ENCODE results near the gene MYOM1.
"Not testable (repeated sequence)": the region's sequence is repeated elsewhere in the genome, so short reads cannot be mapped to it uniquely, and the experiment has no call there.

MYOM1 gene

DNA sequence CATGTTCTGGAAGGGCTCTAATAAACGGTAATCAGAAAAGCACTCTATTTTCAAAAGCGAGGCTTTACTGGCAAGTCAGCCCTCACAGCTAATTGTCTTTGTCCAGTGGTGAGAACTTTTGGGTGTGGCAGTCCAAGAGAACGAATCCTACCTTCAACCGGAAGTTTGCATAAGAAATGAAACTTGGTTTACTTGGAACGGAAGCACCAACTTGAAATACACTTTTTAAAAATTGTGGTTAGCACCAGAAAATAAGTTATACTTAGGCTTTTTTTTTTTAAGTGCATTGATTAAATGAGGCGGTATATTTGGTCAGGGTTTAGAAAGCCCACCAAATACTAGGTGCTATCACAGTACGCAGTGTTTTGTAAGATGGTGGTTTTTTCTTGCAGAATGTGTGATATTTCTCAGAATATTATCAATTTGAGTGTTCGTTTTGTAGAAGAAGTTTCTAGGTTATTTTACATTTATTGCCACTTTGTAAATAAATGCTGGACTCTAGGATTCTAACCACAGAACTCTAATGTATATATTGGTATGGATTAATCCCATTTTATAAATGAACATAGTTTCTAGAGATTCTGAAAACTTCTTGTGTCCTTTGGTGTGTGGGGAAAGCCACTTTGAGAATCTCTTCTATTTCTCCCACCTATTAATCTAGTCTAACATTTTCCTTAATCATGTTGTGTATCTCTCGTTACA lies 29.0 kb upstream of the MYOM1 start:
- peak; percentile 69 for DNase-seq

DNA sequence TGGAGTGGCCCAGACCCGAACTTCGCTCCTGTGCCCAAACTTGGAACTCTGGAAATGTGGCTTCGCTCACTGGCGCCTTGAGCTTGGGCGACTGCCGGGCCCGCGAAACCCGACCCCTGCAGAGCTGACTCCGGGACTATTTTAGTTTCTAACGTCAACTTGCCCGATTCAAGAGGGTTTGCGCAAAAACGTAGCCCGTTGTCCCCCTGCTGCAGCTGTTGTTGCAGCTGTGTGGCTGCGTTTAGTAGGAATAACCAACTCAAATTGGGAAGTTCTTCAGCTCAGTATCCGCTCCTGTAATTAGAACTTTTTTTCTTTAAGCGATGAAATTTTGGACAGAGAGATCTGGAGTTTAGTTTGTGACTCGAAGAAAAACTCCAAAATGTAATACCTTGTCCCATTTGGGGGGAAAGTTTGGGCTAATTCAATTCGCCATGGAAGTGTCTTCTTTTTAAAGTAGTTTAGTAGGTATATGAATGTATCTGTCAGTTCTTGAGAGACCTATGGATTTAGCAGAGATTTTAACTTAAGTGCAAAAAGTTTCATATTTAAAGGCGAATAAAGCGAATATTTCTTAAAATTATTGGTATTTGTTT lies 28.4 kb upstream of the MYOM1 start:
- no peak for DNase-seq

DNA sequence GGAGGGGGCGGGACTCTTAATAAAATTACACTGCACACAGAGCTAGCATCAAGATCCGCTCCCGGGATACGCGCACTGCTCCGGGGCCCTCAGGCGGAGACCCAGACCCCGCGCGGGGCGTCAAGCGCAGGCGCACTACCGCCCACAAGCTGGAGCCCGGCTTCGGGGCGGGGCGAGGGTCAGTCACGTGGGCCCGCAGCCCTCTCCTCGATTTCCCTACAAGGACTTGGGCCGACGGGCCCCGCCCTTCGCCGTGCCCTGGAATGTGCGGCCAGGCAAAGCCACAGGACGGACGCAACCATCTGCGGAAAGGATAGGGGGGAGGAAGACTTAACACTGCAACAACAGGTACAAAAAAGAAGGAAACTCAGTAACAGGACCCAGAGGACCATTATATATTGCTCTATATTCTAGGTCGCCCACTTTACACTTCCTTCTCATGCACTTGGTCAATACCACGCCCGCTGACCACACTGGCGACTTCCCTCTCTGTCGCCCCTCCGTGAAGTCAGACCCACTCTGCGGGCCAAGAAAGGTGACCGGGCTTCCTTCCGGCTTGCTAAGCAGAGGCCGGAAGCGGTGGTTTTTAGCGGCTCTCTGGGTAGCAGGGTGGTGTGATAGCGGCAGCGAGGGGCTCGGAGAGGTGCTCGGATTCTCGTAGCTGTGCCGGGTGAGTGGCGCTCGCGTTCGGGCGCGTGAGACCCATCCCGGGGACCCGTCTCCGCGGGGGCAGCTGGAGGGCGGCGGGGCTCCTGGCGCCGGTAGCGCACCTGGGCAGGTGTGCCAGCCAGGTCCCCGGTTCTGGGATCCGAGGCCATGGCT lies 27.7 kb upstream of the MYOM1 start, which contains the start of gene MYL12A:
Gene MYL12A, plus strand, starts transcription at position 562 of the 822 bp plus-strand sequence. CDS start 5,447 bp downstream, outside the sequence.
- DNase-seq, result peak; percentile 94

DNA sequence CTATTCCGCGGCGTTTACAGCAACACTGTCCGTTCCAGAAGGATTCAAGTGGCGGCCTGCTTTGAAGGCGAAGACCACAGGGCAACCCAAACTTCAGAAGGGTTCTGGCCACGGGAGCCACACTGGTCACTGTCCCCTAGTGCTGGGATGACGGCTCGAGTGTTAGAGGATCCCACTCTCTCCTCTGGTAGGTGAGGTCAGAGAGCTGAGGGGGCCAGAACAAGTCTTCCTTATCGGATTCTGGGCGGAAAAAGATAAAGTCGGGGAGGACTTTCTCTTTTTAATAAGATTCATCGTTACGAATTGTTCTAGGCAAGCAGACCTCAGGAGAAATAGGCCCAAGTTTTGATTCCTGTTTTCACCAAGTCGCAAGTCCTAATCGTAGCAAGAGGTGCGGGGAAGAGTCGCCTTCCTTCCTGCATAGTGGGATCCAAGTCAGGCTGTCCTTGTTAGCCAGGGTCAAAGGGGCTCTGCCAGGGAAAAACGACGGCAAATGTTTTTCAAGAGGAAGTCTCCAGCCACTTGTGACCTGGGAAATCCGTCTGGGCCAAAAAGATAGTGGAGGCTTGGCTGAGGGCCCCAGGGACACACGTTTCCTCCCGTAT lies 27.0 kb upstream of the MYOM1 start:
- DNase-seq, result no peak

DNA sequence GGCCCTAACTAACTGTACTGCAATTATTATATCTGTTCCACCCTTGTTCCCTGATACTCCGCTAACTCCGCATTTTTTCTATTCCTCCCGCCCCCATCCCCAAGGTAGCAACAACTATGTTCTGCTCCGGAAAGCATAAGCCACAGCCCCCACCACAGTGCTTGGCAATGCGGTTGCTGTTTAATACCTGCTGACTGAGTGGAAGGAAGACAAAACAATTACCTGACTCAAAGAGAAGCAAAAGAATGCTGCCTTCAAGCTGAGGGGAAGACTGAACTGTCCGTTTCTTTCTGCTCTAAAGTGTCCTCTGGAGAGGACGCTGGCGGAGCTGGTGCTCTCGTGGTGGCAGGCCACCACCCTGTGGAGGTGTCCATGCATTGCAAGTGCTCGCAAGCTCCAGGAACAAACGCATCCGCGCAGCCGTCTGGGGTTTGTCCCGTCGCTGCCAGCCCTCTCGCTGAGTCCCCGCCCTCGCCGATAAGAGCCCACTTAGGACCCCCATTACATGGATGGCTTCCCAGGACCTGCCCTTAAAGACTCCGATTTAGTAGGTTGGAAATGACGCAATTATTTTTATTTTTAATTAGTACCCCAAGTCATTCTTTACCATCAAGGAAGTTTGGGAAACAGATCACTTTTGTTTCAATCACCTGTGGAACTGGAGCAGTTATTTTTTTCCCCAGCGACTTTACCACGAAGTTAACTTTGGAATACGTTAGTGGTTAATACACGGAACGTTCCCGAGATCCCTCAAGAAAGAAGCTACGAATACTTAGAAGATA lies 26.3 kb upstream of the MYOM1 start:
- DNase-seq, result peak; percentile 81

DNA sequence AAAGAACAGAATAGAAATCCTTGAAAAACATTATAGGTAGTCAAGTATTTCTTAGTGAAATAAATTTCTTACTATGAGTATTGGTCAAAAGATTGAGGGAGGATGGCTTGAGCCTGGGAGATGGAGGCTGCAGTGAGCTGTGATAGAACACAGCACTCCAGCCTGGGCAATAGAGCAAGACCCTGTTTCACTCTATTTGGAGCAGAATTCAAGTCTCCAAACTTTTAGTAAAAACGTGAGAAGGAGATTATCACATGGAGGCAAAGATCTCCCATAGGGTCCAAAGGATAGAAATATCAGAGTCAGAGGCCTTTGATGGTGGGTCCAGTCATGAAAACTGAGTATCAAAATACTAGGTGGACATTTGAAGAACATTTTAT lies 25.4 kb upstream of the MYOM1 start:
- DNase-seq, result no peak

DNA sequence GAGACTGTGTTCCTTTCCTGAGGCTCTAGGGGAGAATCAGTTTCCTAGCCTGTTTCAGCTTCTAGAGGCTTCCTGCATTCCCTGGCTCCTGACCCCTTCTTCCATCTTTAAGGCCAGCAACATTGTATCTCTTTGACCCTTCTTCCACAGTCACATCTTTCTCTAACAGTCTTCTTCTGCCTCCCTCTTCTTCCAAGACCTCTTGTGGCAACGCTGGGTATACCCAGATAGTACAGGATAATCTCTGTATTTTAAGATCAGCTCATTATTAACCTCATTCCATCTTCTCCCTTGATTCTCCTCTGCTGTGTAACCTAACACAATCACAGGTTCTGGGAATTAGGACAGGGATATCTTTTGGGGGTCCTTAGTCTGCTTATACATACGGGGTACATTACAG lies 19.0 kb upstream of the MYOM1 start:
- no peak for DNase-seq

DNA sequence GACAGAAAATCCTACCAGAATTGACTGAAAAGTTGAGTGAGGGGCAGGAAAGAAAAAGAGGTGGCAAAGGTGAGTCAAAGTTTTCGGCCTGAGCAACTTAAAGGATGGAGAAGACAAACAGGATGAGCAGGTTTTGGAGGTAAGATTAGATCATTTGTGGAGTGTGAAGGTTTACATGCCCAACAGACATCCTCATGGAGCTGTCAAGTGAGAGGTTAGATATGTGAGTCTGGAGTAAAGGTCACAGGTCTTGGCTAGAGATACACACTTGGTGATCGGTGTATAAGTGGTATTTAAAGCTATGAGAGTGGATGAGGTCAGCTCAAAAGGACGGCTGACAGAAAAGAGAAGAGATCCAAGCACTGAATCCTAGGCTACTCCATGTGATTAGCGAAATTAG lies 16.7 kb upstream of the MYOM1 start:
- no peak for DNase-seq

DNA sequence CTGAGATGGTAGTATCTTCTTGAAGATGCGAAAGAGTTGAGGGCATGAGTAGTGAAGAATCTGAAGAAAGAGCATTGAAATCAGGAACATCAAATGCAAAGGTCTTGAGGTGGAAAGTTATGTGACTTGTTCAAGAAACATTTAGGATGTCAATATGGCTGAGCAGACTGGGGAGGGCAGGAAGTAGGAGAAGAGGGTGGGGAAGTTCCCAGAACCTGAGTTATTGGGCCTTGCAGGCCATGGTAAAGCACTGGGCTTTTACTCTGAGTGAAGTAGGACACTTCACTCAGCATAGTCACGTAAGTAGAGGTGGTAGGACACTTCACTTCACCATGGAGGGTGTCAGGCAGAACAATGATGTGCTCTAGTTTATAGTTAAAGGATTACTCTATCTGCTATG lies 16.1 kb upstream of the MYOM1 start:
- no peak for DNase-seq

DNA sequence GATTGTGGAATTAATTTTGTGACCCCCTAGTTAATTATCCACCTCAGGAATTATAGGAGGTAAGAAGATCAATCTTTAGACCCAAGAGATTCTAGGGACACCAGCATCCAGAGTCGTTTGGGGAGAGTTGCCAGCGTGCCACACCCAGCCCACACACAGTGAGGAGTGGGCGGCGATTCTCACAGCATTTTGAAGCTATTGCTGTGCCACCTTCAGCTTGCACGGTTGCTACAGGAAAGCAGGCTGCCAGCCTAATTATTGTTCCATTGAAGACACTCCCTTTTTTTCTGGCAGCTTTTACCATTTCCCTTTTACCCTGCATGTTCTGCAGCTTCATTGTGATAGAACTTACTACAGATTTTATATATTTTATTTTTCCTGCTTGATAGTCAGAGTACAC lies 14.7 kb upstream of the MYOM1 start:
- no peak for DNase-seq

DNA sequence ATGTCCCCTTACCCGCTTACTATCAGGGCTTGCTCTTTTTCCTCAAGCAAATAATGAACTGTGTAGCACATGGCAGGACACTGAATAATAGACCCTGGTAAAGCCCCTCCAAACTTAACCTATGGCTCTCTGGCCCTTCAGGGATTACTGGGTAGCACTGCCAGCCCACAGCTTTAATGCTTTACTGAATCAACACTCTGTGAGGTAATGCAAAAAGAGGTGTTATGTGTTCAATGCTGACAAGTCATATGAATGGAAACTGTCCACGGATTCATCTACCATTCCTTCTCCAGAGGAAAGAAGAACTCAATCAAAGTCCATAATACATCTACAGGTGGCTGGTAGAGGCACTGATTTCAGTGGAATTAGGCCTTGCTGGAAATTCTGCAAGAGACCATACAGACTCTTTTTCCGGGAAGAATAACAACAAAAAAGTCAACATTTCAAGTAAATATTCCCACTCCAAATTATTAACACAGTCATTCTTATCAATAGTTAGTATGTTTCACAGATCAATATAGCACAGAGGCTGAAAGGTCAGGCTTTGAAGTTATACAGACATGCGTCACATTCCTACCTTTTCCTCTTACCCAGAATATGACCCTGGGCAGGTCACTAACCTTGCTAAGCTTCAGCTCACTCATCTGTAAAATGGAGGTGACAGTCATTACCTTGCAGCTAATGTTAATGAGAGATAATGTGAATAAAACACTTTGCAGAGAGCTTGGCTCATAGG lies 13.8 kb upstream of the MYOM1 start:
- DNase-seq, result no peak

DNA sequence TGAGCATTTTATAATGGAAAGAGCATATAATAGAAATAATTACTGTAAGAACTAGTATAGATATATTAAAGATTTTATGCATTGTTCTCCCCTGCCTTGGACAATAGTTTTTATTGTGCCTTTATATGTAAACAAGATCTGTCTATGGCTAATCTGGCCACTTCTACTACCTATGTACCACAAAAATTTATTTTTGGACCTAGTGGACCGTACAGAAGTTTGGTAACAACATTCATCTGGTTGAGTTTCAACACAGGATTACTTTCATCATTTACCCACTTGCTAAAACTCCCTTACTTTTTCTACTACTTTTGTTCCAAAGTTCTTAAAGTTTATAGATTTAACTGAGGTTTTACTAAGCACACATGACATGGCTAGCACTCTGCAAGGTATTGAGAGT lies 13.2 kb upstream of the MYOM1 start:
- DNase-seq, result no peak

DNA sequence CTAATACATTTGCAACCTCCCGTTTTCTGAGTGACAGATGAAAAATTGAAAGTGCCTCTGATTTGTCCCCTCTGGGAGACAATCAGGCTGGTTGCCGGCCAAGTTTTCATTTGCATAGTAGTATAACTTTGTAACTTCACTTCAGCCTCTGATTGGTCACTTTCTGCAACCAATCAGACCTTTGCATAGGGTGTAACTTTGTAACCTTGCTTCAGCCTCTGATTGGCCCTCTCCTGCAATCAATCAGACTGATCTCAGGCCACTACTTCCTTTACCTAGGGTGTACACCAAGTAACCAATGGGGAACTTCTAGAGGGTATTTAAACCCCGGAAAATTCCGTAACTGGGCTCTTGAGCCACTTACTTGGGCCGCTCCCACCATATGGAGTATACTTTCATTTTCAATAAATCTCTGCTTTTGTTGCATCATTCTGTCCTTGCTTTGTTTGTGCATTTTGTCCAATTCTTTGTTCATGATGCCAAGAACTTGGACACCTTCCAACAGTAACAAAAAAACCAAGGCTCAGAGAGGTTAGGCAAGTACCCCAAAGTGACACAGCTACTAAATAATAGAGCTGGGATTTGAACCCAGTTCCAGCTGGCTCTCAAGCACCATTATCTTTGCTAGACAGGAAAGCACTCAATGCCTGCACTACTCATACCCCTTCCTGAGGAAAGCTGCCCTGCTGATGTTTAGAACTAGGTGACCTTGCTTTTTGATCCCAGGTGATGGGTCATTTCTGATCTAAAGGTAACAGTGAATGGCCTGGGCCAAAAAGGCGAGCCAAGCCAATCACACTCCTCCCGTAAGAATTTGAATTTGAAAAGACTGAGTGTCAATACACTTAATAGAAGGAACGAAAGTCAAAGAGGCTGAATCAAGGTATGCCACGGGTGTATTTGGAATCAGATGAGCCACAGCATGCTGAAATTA lies 10.9 kb upstream of the MYOM1 start:
- no peak for DNase-seq

DNA sequence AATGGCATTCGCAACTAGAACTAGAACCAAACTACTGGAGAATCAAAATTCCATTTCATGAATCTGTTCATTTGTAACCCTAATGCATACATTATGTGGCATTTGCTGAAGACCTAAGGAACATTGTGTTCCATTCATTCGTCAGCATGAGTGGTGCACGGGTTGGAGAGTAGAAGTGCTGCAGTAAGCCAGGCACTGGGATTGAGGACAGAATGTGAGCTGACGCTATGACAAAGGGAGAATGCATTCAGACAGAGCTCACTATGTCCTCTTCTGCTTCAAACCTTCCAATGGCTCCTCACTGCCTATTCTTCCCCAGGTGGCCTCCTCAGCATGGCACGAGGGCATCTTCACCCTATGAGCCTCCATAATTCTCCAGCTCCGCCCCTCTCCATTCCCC lies 6.3 kb upstream of the MYOM1 start:
- no peak for DNase-seq

DNA sequence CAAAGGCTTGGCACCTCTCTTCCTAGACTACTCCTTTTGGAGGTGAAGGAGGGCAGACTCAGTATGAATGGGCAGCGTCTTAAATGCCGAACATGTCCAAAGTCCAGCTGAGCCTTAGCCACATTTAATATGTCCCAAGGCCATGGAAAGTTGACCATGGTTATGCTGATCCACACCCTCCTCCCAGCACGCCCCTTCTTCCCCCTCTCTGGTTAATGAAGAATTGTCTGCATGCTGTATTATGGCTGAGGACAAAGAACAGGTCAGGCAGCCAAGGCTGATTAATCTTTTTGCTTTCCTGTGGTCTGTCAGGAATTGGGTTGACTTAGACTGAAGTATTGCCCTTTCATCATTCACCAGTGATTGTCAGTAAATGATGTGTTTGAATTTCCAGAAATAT lies 5.8 kb upstream of the MYOM1 start:
- DNase-seq, result no peak

DNA sequence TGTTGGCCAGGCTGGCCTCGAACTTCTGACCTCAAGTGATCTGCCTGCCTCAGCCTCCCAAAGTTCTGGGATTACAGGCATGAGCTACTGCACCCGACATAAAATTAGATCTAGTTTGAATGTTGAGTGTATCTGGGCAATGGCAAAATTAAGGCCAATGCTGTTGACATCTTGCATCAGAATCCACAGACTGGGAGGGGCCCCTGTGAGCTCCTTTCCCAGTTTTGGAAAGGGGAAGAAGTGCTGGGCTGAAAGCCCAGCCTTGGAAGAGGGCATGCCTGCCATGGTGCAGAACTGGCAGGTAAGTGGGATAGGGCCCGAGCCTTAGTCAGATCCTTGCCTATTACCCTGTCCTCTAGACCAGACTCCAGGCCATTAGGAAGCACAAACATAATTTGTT lies 4.5 kb upstream of the MYOM1 start:
- DNase-seq, result no peak

DNA sequence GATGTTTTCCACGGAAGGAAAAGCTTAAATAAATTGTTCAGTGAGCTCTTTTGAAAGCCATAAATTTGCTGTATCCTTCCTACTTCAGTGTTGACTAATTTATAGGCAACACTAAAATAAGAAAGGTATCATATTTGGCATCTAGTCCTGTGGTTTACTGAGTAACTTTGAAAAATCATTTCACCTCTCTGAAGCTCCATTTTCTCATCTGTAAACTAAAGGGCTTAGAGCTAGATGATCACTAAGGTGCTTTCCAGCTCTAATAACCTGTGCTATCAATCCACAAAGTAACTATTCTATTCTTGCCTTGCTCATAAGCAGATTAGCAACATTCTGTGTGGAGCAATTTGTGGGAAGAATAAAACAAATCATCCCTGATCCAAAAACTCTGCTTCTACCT lies 3.6 kb upstream of the MYOM1 start:
- no peak for DNase-seq

DNA sequence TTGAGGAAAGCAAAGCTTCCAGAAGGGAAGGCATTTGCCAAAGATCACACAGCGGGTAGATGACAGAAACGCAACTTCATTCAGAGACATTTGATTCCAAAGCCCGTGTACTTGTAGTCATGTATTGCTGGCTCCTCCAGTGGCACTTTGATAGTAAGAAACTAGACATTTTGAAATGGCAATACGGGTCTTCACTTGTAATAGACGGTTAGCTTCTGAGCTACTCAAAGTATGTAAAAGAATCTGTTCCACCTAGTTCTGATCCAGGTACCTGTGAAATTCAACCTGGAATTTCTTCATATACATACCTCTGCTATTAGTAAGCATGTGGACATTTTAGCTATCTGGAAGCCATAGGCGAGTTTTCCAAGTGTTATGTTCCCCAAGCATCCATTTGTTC lies 1.7 kb upstream of the MYOM1 start:
- no peak for DNase-seq

DNA sequence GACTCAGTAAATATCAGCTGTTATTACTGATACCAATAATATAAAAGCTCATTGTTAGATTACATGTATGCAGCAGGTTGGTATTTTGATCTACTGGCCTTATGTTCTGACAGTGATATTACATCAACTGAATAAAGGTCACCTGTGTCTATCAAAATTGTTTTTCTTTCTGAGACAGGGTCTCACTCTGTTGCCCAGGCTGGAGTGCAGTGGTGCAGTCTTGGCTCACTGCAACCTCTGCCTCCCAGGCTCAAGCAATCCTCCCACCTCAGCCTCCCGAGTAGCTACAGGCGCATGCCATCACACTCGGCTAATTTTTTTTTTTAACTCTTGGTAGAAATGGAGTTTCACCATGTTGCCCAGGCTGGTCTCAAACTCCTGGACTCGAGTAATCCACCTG lies 1.1 kb upstream of the MYOM1 start:
- not testable (repeated sequence) for DNase-seq

DNA sequence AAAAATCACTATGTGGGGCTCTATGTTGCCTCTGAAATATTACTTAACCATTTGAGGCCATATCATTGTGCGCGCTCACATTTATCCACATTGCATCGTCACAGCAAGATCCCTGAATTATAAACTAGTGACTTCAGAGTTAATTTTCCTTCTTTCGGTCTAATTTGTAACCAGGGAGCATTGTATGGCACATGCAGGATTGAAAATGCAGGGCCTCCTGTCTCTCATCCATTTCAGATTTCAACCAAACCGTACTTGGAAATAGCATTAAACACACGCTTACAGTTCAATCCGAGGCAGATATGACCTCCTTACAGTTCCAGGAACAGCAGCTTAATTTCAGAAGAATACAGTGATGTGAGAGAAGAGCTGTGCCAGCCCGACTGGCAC lies 532 bp downstream of the MYOM1 start:
- no peak for DNase-seq

DNA sequence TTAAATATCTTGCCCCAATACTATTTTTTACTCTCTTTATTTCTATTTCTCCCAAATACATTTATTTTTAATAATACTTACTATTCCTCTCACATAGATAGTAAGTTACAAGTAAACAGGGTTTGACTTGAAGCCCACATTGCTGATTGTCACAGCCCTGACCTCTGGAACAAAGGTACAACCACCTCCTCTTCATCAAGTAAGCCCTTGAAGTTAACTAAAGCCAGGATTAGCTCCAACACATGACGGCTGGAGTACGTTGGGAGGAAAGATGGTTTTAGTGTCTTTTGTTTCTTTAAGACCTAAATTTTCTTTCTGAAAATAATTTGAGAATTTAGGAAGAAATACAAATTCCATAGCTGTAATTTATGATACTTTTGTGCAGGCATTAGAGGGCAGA lies 949 bp downstream of the MYOM1 start:
- DNase-seq, result no peak
